ENCODE results near the gene COA5. TPM values are rescaled to one million over a fixed set of nuclear protein-coding genes. Genes with fewer than 3 reads are reported as not detected.

COA5 gene
- total RNA-seq, 1 donor from 2014 or later = 22.0 TPM

- Mint-ChIP-seq H3K4me3 (no peak overlapping the region), H3K27ac (no peak overlapping the region), H3K36me3 (ENCODE audit: low read depth) (peaks cover 55% of the 10 kb centered on the region), H3K9me3 (no peaks in the 10 kb centered on the region), H3K27me3 (no peaks in the 10 kb centered on the region), H3K4me1 (no peaks in the 10 kb centered on the region)
- intact Hi-C loops (cut with micrococcal nuclease) = no loop called here
- no peak for DNase-seq
These were observed 34.9 kb downstream of the COA5 start for GRCh38 chr2:98573426-98573825.

GRCh38 chr2:98572676-98573075 lies 35.6 kb downstream of the COA5 start:
- H3K4me1 Mint-ChIP-seq = no peaks in the 10 kb centered on the region
- H3K27me3 Mint-ChIP-seq = no peaks in the 10 kb centered on the region
- intact Hi-C loops (cut with micrococcal nuclease) = no loop called here
- no peak for DNase-seq
- H3K9me3 Mint-ChIP-seq = no peaks in the 10 kb centered on the region
- no peak overlapping the region for H3K4me3 Mint-ChIP-seq
- peaks cover 52% of the 10 kb centered on the region for H3K36me3 Mint-ChIP-seq (ENCODE audit: low read depth)
- H3K27ac Mint-ChIP-seq = no peak overlapping the region

DNA sequence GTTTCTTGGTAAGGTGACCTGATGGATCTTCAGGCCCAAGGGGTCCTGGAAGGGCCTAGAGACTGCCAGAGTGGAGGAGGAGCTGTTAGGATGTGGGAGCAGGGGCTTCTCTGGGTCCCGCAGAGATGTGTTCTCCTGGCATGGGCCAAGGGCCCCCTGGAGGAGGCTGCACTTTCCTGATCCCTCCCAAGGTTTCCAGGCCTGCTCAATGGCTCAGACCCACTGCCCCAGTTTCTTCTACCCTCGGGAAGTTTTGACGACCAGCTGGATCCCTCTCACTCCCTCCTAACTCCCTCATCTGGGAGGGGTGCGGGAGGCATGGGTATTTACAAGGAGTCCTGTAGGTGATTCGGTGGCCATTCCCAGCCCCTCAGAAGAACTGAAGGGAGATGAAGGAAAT lies 36.1 kb downstream of the COA5 start:
- intact Hi-C loops (cut with micrococcal nuclease) = no loop called here
- Mint-ChIP-seq H3K27me3 (no peaks in the 10 kb centered on the region), H3K27ac (no peak overlapping the region), H3K36me3 (ENCODE audit: low read depth) (peaks cover 52% of the 10 kb centered on the region), H3K4me1 (no peaks in the 10 kb centered on the region), H3K4me3 (no peak overlapping the region), H3K9me3 (no peaks in the 10 kb centered on the region)
- no peak for DNase-seq

DNA sequence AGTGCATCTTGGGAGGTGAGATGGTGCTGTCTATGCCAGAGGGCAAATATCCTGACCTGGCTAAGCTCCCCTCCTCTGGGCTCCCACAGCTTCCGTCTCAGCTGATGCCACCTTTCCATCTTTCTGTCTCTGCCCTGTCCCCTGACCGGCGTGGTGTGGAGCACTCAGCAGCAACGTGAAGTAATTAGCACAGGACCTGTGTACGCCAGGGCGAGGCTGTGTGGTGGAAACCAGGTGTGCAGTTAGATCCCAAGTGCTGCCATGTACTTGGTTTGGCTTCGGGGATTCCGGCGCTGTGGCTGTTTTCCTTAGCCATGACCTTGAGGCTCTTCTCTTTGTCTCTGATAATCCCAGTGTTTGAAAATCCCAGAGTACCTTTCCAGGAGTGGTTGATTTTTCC lies 36.5 kb downstream of the COA5 start:
- H3K27me3 Mint-ChIP-seq = no peaks in the 10 kb centered on the region
- no peaks in the 10 kb centered on the region for H3K9me3 Mint-ChIP-seq
- intact Hi-C loops (cut with micrococcal nuclease) = no loop called here
- no peak overlapping the region for H3K4me3 Mint-ChIP-seq
- no peak for DNase-seq
- peaks cover 1% of the 10 kb centered on the region for H3K4me1 Mint-ChIP-seq
- H3K27ac Mint-ChIP-seq = no peak overlapping the region
- peaks cover 54% of the 10 kb centered on the region for H3K36me3 Mint-ChIP-seq (ENCODE audit: low read depth)

DNA sequence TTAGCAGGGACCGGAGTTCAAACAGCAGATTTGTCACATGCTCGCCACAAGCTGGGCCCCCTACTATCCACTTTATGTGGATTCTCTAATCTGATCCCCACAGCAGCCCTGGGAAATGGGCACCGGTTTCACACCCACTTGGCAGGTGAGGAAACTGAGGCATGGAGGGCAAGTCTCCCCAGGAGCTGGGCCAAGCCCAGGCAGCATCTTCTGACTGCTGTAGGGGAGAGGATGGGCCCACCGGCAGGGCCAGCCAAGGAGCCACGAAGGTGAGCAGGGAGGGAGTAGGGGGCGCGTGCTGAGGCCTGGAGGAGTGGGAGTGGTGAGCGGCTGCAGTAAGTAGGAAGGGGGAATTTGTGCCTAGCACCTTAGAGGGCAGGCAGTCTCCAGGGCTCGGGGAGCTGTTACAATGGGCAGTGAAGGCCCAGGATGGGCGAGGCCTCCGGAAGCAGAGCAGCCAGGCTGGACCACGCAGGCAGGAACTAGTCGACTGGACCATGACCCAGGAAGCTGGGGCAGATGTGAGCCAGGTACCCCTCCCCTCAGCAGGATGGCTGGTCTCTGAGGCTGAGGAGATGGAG lies 37.1 kb downstream of the COA5 start:
- DNase-seq = no peak
- H3K4me3 Mint-ChIP-seq = no peak overlapping the region
- H3K4me1 Mint-ChIP-seq = peaks cover 1% of the 10 kb centered on the region
- no peak overlapping the region for H3K27ac Mint-ChIP-seq
- H3K36me3 Mint-ChIP-seq (ENCODE audit: low read depth) = peaks cover 53% of the 10 kb centered on the region
- intact Hi-C loops (cut with micrococcal nuclease) = no loop called here
- H3K9me3 Mint-ChIP-seq = no peaks in the 10 kb centered on the region
- no peaks in the 10 kb centered on the region for H3K27me3 Mint-ChIP-seq

DNA sequence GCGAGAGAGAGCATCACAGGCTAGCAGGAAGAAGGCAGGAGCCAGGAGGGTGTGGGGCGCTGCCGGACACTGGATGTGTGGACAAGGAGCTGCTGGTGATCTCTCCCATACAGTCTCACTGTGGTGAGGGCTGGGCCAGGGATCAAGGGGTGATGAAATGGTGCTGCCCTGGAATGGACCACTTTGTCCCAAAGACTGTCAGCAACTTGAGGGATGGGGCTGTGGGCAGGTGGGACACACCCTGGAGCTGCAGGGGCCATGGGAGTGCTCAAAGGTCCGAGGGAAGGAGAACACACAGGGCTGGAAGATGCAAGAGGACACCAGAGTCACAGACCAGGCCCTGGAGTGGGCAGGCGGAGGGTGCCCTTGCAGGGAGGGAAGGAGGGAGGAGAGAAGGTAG lies 38.0 kb downstream of the COA5 start:
- Mint-ChIP-seq H3K4me3 (no peak overlapping the region), H3K27me3 (no peaks in the 10 kb centered on the region), H3K36me3 (ENCODE audit: low read depth) (peaks cover 53% of the 10 kb centered on the region), H3K27ac (no peak overlapping the region), H3K9me3 (no peaks in the 10 kb centered on the region), H3K4me1 (peaks cover 4% of the 10 kb centered on the region)
- intact Hi-C loops (cut with micrococcal nuclease) = no loop called here
- no peak for DNase-seq

DNA sequence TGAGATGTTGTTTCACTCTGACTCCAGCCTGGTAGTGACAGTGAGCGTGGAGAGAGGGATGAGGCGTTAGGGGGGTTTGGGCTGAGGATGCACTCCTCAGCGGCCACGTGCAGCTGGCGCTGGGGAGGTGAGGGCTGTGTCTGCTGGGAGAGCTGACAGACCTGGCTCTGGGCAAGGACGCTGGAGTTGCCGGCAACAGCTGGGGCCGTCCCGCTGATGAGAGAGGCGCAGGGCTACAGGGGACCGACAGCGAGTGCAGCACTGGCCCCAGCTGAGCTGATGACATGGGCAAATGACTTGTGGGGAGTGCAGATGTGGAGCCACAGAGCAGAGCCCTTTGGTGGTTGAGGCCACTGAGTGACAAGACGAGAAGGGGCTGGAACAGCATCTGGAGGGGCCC lies 38.4 kb downstream of the COA5 start:
- intact Hi-C loops (cut with micrococcal nuclease) = loop anchor here (1.0 to 2.0 kb wide), 2 partner anchors 157 to 267 kb away; no protein-coding TSS in a partner anchor
- DNase-seq = no peak
- peak overlapping the region; percentile 16 for H3K27ac Mint-ChIP-seq
- no peaks in the 10 kb centered on the region for H3K9me3 Mint-ChIP-seq
- no peak overlapping the region for H3K4me3 Mint-ChIP-seq
- peaks cover 6% of the 10 kb centered on the region for H3K4me1 Mint-ChIP-seq
- peaks cover 56% of the 10 kb centered on the region for H3K36me3 Mint-ChIP-seq (ENCODE audit: low read depth)
- H3K27me3 Mint-ChIP-seq = no peaks in the 10 kb centered on the region

GRCh38 chr2:98569197-98569793 lies 39.0 kb downstream of the COA5 start:
- H3K9me3 Mint-ChIP-seq = no peaks in the 10 kb centered on the region
- H3K27ac Mint-ChIP-seq = peak overlapping the region; percentile 16
- intact Hi-C loops (cut with micrococcal nuclease) = loop anchor here (1.0 to 2.0 kb wide), 2 partner anchors 156 to 268 kb away; no protein-coding TSS in a partner anchor
- no peaks in the 10 kb centered on the region for H3K27me3 Mint-ChIP-seq
- H3K4me3 Mint-ChIP-seq = no peak overlapping the region
- H3K4me1 Mint-ChIP-seq = peaks cover 6% of the 10 kb centered on the region
- DNase-seq = peak; percentile 90
- peaks cover 53% of the 10 kb centered on the region for H3K36me3 Mint-ChIP-seq (ENCODE audit: low read depth)

DNA sequence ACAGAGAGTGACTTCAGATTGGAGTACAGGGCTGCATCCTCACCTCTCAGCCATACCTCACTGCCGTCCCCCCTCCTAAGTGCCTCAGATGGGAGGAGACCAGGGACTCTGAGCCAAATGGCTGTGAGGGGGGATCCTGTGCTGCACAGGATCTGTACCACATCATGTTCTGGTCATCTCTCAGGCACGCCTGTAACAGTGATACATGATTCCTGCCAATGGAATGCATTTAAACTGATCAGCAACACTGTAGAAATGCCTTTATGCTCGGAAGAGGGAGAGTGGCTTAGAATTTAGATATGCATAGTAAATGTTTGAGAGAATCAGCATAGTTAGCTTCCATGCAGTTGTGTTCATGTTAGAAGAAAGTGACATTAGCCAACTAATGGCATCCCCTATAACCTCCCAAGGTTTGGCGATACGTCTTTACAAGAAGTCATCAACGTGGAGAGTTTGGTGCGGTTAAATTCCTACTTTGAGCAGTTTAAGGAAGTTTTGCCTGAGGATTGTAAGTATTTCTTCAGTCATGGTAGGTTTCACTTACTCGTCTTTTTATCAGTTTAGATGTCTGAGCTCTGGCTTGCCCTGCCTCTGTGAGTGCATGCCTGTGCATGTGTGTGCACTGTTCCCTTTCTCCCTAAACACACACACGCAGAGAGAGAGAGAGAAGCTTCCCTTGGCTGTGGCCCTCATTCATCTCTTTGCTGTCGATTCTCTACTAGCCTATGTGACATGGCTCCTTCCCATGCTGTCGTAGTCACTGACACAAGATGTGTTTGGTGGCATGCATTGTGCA lies 40.0 kb downstream of the COA5 start:
- no peak for DNase-seq
- Mint-ChIP-seq H3K27me3 (no peaks in the 10 kb centered on the region), H3K4me3 (no peak overlapping the region), H3K9me3 (no peaks in the 10 kb centered on the region), H3K36me3 (ENCODE audit: low read depth) (peaks cover 54% of the 10 kb centered on the region), H3K27ac (no peak overlapping the region), H3K4me1 (peaks cover 6% of the 10 kb centered on the region)
- intact Hi-C loops (cut with micrococcal nuclease) = loop anchor here (2.0 kb wide), 1 partner anchor 156 kb away; no protein-coding TSS in a partner anchor

GRCh38 chr2:98565941-98566340 lies 42.4 kb downstream of the COA5 start:
- peaks cover 54% of the 10 kb centered on the region for H3K36me3 Mint-ChIP-seq (ENCODE audit: low read depth)
- no peak overlapping the region for H3K27ac Mint-ChIP-seq
- no peaks in the 10 kb centered on the region for H3K27me3 Mint-ChIP-seq
- no peaks in the 10 kb centered on the region for H3K9me3 Mint-ChIP-seq
- intact Hi-C loops (cut with micrococcal nuclease) = no loop called here
- no peak for DNase-seq
- no peak overlapping the region for H3K4me3 Mint-ChIP-seq
- peaks cover 15% of the 10 kb centered on the region for H3K4me1 Mint-ChIP-seq

DNA sequence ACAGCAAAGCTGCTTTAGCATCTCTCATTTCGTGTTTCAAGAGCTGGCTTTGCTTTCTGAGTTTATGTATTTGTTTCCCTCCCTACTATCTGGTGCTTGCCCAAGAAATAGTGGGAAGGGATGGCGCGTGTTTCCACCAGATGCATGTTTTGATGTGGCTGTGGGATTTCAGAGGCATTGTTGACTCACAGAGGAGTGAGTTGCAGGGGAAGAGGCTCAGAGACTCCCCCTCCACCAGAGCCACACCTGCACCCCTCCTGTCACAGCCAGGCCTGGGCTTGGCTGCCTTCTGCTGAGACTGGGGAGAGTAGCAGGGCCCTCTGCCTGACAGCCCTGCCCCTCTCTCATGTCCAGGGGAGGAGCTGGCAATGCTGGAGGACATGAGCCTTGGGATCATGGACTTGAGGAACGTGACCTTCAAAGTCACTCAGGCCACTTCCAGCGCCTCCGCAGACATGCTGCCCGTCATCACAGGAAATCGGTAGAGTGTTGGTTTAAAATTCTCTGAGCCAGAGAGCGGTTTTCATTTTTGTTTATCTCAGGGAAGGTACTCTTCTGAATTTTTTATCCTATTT lies 42.9 kb downstream of the COA5 start:
- peak overlapping the region; percentile 56 for H3K27ac Mint-ChIP-seq
- no peaks in the 10 kb centered on the region for H3K27me3 Mint-ChIP-seq
- peaks cover 15% of the 10 kb centered on the region for H3K4me1 Mint-ChIP-seq
- no peak for DNase-seq
- no peaks in the 10 kb centered on the region for H3K9me3 Mint-ChIP-seq
- peaks cover 58% of the 10 kb centered on the region for H3K36me3 Mint-ChIP-seq (ENCODE audit: low read depth)
- intact Hi-C loops (cut with micrococcal nuclease) = no loop called here
- no peak overlapping the region for H3K4me3 Mint-ChIP-seq

DNA sequence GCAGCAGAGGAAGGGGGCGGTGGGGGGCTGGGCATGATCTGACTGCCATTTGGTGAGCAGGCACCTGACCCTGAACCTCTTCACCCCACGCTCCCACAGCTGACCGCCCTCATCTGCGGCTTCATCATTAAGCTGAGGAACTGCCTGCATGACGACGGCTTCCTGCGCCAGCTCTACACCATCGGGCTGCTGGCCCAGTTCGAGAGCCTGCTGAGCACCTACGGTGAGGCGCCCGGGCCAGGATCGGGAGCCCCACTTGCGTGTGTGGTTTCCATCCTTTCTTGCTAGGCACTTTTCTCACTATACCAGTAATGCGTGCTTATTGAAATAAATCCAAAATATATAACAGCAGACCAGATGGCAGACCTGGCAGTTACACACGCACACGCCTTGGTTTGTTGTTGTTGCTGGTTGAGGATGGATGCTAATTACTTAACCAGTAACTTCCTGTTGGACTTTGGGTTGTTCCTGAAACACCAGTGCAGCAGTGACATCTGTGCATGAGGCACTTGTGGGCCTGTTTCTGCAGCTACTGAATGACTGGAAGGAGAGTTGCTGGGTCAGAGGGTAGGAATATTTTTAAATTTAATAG lies 43.7 kb downstream of the COA5 start:
- intact Hi-C loops (cut with micrococcal nuclease) = no loop called here
- H3K36me3 Mint-ChIP-seq (ENCODE audit: low read depth) = peaks cover 58% of the 10 kb centered on the region
- no peak overlapping the region for H3K27ac Mint-ChIP-seq

GRCh38 chr2:98563394-98563793 lies 44.9 kb downstream of the COA5 start:
- Mint-ChIP-seq H3K4me1 (peaks cover 32% of the 10 kb centered on the region), H3K36me3 (ENCODE audit: low read depth) (peaks cover 61% of the 10 kb centered on the region), H3K4me3 (no peak overlapping the region), H3K9me3 (no peaks in the 10 kb centered on the region), H3K27me3 (no peaks in the 10 kb centered on the region), H3K27ac (no peak overlapping the region)
- intact Hi-C loops (cut with micrococcal nuclease) = no loop called here
- no peak for DNase-seq

More for the DNA sequence above, 43.7 kb downstream of the COA5 start:
- H3K4me1 Mint-ChIP-seq = peaks cover 20% of the 10 kb centered on the region
- H3K4me3 Mint-ChIP-seq = no peak overlapping the region
- H3K27me3 Mint-ChIP-seq = no peaks in the 10 kb centered on the region
- DNase-seq = no peak
- H3K9me3 Mint-ChIP-seq = no peaks in the 10 kb centered on the region
